Mammary epithelial cell (primary cell): ENCODE measurements around the gene ELAVL2.

Source experiments
- EZH2 ChIP-seq: IDR thresholded peaks from 2 replicates; pipeline ENCODE4 v1.6.1; 2012; ENCODE audit warnings: low read length, inconsistent platforms, borderline replicate concordance
- TF ChIP-seq, protein P1 (sequence below), 2 donors: IDR thresholded peaks in 1 of 2; conservative IDR thresholded peaks in 1 of 2; 2 replicates each; pipeline ENCODE4 v1.5.1; 2011 to 2012; ENCODE audit warnings: inconsistent platforms in 2 of 2, low read length in 2 of 2, mild to moderate bottlenecking in 2 of 2, control low read depth in 1 of 2, low read depth in 1 of 2; ENCODE audit not compliant: insufficient read depth in 1 of 2; ENCODE audit errors: extremely low read depth in 1 of 2

DNA sequence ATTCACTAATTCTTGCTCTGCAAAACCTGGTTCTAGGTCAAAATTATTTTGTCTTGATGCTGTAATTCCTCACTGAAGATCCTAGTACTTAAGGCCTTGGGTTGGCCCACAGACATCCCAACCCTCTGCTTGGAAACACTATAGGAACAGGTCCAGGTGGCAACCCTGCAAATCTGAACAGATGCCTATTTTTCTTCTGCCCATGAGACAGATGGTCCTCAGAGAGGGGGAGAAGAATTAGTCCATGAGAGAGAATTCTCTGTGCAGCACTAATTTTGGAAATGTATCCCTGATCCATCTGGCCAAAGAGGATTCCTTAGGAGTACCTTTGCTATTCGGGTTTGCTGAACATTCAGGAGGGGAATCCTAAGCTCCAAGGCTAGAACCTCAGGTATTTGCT, 156.3 kb downstream of the ELAVL2 start:
- TF ChIP-seq, protein P1, sequence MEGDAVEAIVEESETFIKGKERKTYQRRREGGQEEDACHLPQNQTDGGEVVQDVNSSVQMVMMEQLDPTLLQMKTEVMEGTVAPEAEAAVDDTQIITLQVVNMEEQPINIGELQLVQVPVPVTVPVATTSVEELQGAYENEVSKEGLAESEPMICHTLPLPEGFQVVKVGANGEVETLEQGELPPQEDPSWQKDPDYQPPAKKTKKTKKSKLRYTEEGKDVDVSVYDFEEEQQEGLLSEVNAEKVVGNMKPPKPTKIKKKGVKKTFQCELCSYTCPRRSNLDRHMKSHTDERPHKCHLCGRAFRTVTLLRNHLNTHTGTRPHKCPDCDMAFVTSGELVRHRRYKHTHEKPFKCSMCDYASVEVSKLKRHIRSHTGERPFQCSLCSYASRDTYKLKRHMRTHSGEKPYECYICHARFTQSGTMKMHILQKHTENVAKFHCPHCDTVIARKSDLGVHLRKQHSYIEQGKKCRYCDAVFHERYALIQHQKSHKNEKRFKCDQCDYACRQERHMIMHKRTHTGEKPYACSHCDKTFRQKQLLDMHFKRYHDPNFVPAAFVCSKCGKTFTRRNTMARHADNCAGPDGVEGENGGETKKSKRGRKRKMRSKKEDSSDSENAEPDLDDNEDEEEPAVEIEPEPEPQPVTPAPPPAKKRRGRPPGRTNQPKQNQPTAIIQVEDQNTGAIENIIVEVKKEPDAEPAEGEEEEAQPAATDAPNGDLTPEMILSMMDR (conservative IDR thresholded peaks at IDR 0.05 in 1 of 2, IDR thresholded peaks at IDR 0.05 in 1 of 2; ENCODE audit: extremely low read depth in 1 of 2, insufficient read depth in 1 of 2, low read depth in 1 of 2, low read length in 2 of 2), result no peak
- no peak for TF ChIP-seq EZH2
